GM12878 (cell line): ENCODE measurements around the gene ABHD2. TPM values are rescaled to one million over a fixed set of nuclear protein-coding genes. Genes with fewer than 3 reads are reported as not detected.

Experiments
- ATAC-seq: fragments of 200-7000 bp; cut with Tn5 transposase; 3 replicates; pipeline ENCODE4 v1.9.1; 2020; ENCODE audit warnings: mild to moderate bottlenecking, moderate library complexity
- BruUV-seq: library from RNA; stranded (reverse); fragments of 400-500 nt; replicated peaks from 2 replicates; lab custom pipeline; 2021; lab: Mats Ljungman, UMichigan
- CTCF ChIA-PET: fragments of 300-600 bp; sonication (Branson Sonifier 250); formaldehyde crosslinking; extraction: SDS; loops from one replicate; lab custom pipeline; 2021; ENCODE audit warnings: inconsistent platforms; lab: Yijun Ruan, JAX
- POLR2A ChIA-PET: fragments of 350-600 bp; formaldehyde crosslinking; extraction: SDS; loops from one replicate; lab custom pipeline; 2021; ENCODE audit warnings: inconsistent platforms; lab: Charles Lee
- RAD21 ChIA-PET: fragments of 300-600 bp; sonication (Branson Sonifier 250); formaldehyde crosslinking; loops from one replicate; lab custom pipeline; 2023; ENCODE audit warnings: antibody characterized with exemption; ENCODE audit not compliant: unreplicated experiment; lab: Charles Lee
- SMC1A ChIA-PET: fragments of 300-600 bp; sonication (Branson Sonifier 250); formaldehyde crosslinking; loops from one replicate; lab custom pipeline; 2023; ENCODE audit not compliant: unreplicated experiment, uncharacterized antibody; lab: Charles Lee
- DNase-seq: peaks from one replicate; pipeline ENCODE4 v3.0.0-alpha.2; 2011; ENCODE audit warnings: low read depth, low spot score
- FAIRE-seq: peaks from 3 replicates; lab custom pipeline; 2011; peaks lifted over from hg19 to GRCh38; lab: Jason Lieb, UNC
- H2AFZ ChIP-seq: 2 replicates; pipeline ENCODE4 v1.6.0; 2011; ENCODE audit warnings: low read depth, low read length, control low read depth; ENCODE audit not compliant: control insufficient read depth
- H3K27ac ChIP-seq: 2 replicates; pipeline ENCODE4 v1.5.1; 2011; ENCODE audit warnings: control low read depth; ENCODE audit not compliant: control insufficient read depth, insufficient read depth
- H3K27me3 ChIP-seq, 2 experiments: replicated peaks in 1 of 2; 2 replicates each; pipeline versions ENCODE4 v1.6.0 to v1.6.1; 2011; ENCODE audit warnings: low read length in 1 of 2; ENCODE audit not compliant: control insufficient read depth in 2 of 2, insufficient read depth in 2 of 2
- H3K36me3 ChIP-seq, 2 experiments: 2 replicates each; pipeline ENCODE4 v1.5.1; 2011; ENCODE audit warnings: low read length in 1 of 2; ENCODE audit not compliant: control insufficient read depth in 2 of 2, insufficient read depth in 2 of 2
- H3K4me1 ChIP-seq: 2 replicates; pipeline ENCODE4 v1.6.1; 2011; ENCODE audit warnings: mild to moderate bottlenecking, low read length, moderate library complexity, mixed read lengths; ENCODE audit not compliant: control insufficient read depth, insufficient read depth
- H3K4me2 ChIP-seq: 2 replicates; pipeline ENCODE4 v1.6.0; 2011; ENCODE audit warnings: control low read depth; ENCODE audit not compliant: control insufficient read depth, insufficient read depth
- H3K4me3 ChIP-seq: fragments of 200-600 bp; sonication (generic); 2 replicates; pipeline ENCODE4 v1.5.1; 2016
- H3K79me2 ChIP-seq: 2 replicates; pipeline ENCODE4 v1.6.0; 2011; ENCODE audit warnings: low read length; ENCODE audit not compliant: control insufficient read depth, insufficient read depth
- H3K9ac ChIP-seq: 2 replicates; pipeline ENCODE4 v1.8.0; 2011; ENCODE audit warnings: low read length, control low read depth, mixed read lengths; ENCODE audit not compliant: control insufficient read depth, insufficient read depth
- H3K9me3 ChIP-seq: replicated peaks from 3 replicates; pipeline ENCODE4 v1.5.1; 2011; ENCODE audit warnings: mild to moderate bottlenecking, low read length; ENCODE audit not compliant: control insufficient read depth, insufficient read depth
- H4K20me1 ChIP-seq: 2 replicates; pipeline ENCODE4 v1.6.0; 2011; ENCODE audit not compliant: control insufficient read depth, insufficient read depth
- EGR1 ChIP-seq, 2 experiments: IDR thresholded peaks; 1 replicate in 1 of 2; 2 replicates in 1 of 2; pipeline ENCODE4 v1.6.1; 2011 to 2012; ENCODE audit warnings: low read depth in 2 of 2, low read length in 2 of 2, borderline replicate concordance in 1 of 2, mild to moderate bottlenecking in 1 of 2, moderate library complexity in 1 of 2
- EP300 ChIP-seq, 2 experiments: fragments of 150-350 bp in 1 of 2; IDR thresholded peaks; 2 replicates each; pipeline ENCODE4 v1.6.1; 2011 to 2012; ENCODE audit warnings: low read depth in 2 of 2, low read length in 2 of 2, borderline replicate concordance in 1 of 2, improper control_type of control experiment in 1 of 2, inconsistent platforms in 1 of 2; ENCODE audit not compliant: control insufficient read depth in 1 of 2
- GABPA ChIP-seq: IDR thresholded peaks from 2 replicates; pipeline ENCODE4 v1.6.1; 2014; ENCODE audit warnings: antibody characterized with exemption, low read depth, mild to moderate bottlenecking, inconsistent platforms
- HDAC6 ChIP-seq: fragments of 200-600 bp; sonication (generic); IDR thresholded peaks from one replicate; pipeline ENCODE4 v1.8.0; 2017; ENCODE audit warnings: antibody characterized with exemption; ENCODE audit not compliant: unreplicated experiment
- IRF4 ChIP-seq: IDR thresholded peaks from 2 replicates; pipeline ENCODE4 v1.6.1; 2011; ENCODE audit warnings: low read depth, low read length
- MEF2B ChIP-seq: fragments of 450-650 bp; IDR thresholded peaks from 2 replicates; pipeline ENCODE4 v1.6.1; 2018; ENCODE audit warnings: mild to moderate bottlenecking, moderate library complexity; ENCODE audit not compliant: partially characterized antibody, poor library complexity, severe bottlenecking
- MYB ChIP-seq: fragments of 150-350 bp; IDR thresholded peaks from 2 replicates; pipeline ENCODE4 v1.6.1; 2014; ENCODE audit warnings: mild to moderate bottlenecking, low read depth, low read length, borderline replicate concordance
- NR2C1 ChIP-seq: fragments of 450-650 bp; IDR thresholded peaks from 2 replicates; pipeline ENCODE4 v1.6.1; 2017; ENCODE audit warnings: antibody characterized with exemption, mild to moderate bottlenecking, moderate library complexity
- RFX5 ChIP-seq: IDR thresholded peaks from 2 replicates; pipeline ENCODE4 v1.6.1; 2011; ENCODE audit warnings: low read depth, low read length, improper control_type of control experiment
- STAT3 ChIP-seq: IDR thresholded peaks from 2 replicates; pipeline ENCODE4 v1.6.1; 2011; ENCODE audit warnings: low read depth, low read length, improper control_type of control experiment
- SUZ12 ChIP-seq: fragments of 200-600 bp; sonication (generic); IDR thresholded peaks from one replicate; pipeline ENCODE4 v1.6.1; 2018; ENCODE audit warnings: antibody characterized with exemption, mild to moderate bottlenecking; ENCODE audit not compliant: unreplicated experiment
- ZNF217 ChIP-seq: fragments of 450-650 bp; IDR thresholded peaks from 2 replicates; pipeline ENCODE4 v1.6.1; 2017; ENCODE audit warnings: antibody characterized with exemption, mild to moderate bottlenecking
- ZNF274 ChIP-seq: IDR thresholded peaks from one replicate; pipeline ENCODE4 v1.8.0; 2011; ENCODE audit not compliant: insufficient read length, insufficient read depth
- ZNF622 ChIP-seq: fragments of 450-650 bp; IDR thresholded peaks from 2 replicates; pipeline ENCODE4 v1.6.1; 2017; ENCODE audit warnings: mild to moderate bottlenecking, inconsistent platforms
- WGBS: methylation state at CpG from one replicate; pipeline ENCODE4 v1.1.6; 2016; ENCODE audit warnings: low lambda C conversion rate; ENCODE audit not compliant: insufficient replicate concordance, insufficient coverage; ENCODE audit errors: missing lambda C conversion rate; 5-methylcytosine and 5-hydroxymethylcytosine counted together
- in situ Hi-C: fragments of 300-500 bp; cut with MboI; formaldehyde crosslinking; loops from 9 replicates; pipeline ENCODE4 v1.14.3; 2018; ENCODE audit warnings: mixed read lengths
- intact Hi-C: fragments of 100-400 bp; cut with micrococcal nuclease; formaldehyde crosslinking; loops from one replicate; pipeline ENCODE4 v1.14.2; 2022; ENCODE audit not compliant: unreplicated experiment
- polyA plus RNA-seq, 11 experiments: library from polyadenylated mRNA; depleted of rRNA in 4 of 11; unstranded in 6 of 11; stranded (reverse) in 5 of 11; fragments of >200 nt; fragmentation: Nextera tagmentation in 4 of 11; fragmentation: Illumina TruSeq in 1 of 11; extraction: Ambion mirVana in 4 of 11; extraction: Trizol in 1 of 11; gene quantifications; 1 replicate in 1 of 11; 2 replicates in 10 of 11; pipeline versions ENCODE4 v1.2.1 to v1.2.3, GENCODE V29; 2011 to 2016; ENCODE audit warnings: inconsistent platforms in 2 of 11, missing spikeins in 2 of 11, low read depth in 1 of 11
- total RNA-seq, 4 experiments: library from RNA; depleted of rRNA in 3 of 4; stranded (reverse); fragments of >200 nt in 3 of 4; fragmentation: Illumina TruSeq in 1 of 4; extraction: Trizol in 1 of 4; gene quantifications; 2 replicates each; pipeline versions ENCODE4 v1.2.1 to v1.2.3, GENCODE V29; 2013 to 2021
- TF ChIP-seq, protein P1 (sequence below): fragments of 150-350 bp; IDR thresholded peaks from 2 replicates; pipeline ENCODE4 v1.6.1; 2014; ENCODE audit warnings: mild to moderate bottlenecking, low read depth, low read length
- TF ChIP-seq, protein P2 (sequence below): fragments of 450-650 bp; IDR thresholded peaks from 2 replicates; pipeline ENCODE4 v1.6.1; 2017; ENCODE audit warnings: mild to moderate bottlenecking, low read depth, inconsistent platforms; ENCODE audit not compliant: poor library complexity, severe bottlenecking
- TF ChIP-seq, protein P3 (sequence below): fragments of 450-650 bp; IDR thresholded peaks from 2 replicates; pipeline ENCODE4 v1.6.1; 2017; ENCODE audit warnings: borderline replicate concordance
- TF ChIP-seq, protein P4 (sequence below): fragments of 450-650 bp; IDR thresholded peaks from 2 replicates; pipeline ENCODE4 v1.6.1; 2014; ENCODE audit warnings: mild to moderate bottlenecking
- TF ChIP-seq, protein P5 (sequence below): IDR thresholded peaks from 2 replicates; pipeline ENCODE4 v1.6.1; 2012; ENCODE audit warnings: low read depth, low read length, improper control_type of control experiment

Gene ABHD2
- total and polyA plus RNA-seq, 10 of the 15 experiments (the other 5 are each of a cell fraction or from before 2014, with no cell fraction given), result 1.2 to 33.6 (median 20.4) TPM

DNA sequence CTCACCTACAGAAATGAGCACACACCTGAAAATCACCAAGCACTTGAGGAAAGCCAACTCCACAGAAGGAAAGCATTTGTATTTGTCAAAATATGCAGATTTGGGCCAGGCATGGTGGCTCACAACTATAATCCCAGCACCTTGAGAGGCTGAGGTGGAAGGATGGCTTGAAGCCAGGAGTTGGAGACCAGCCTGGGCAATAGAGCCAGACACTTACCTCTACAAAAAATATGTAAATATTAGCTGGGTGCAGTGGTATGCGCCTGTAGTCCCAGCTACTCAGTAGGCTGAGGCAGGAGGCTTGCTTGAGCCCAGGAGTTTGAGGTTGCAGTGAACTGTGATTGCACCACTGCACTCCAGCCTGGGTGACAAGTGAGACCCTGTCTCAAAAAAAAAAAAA, 120.8 kb downstream of the ABHD2 start:
- ATAC-seq (no peak), FAIRE-seq (no peak), DNase-seq (no peak)
- Histone ChIP-seq H3K4me3 (no peak overlapping the region), H3K4me2 (no peak overlapping the region), H2AFZ (no peak overlapping the region), H3K27me3 (no peaks in the 10 kb centered on the region), H3K27ac (no peak overlapping the region), H3K36me3 (no peaks in the 10 kb centered on the region), H3K4me1 (no peaks in the 10 kb centered on the region), H3K79me2 (no peaks in the 10 kb centered on the region)
- ChIA-PET RAD21 (interaction anchor here (0.8 kb wide), 1 partner anchor 149 kb away, joined by 3 read pairs; no protein-coding TSS in a partner anchor), POLR2A (no interaction called here)
- BruUV-seq, result no TSS peak
- intact Hi-C loops, result loop anchor here (5.0 to 10.0 kb wide), 3 partner anchors 96 to 263 kb away; partner anchors contain the start of gene POLG
- TF ChIP-seq, protein P1, sequence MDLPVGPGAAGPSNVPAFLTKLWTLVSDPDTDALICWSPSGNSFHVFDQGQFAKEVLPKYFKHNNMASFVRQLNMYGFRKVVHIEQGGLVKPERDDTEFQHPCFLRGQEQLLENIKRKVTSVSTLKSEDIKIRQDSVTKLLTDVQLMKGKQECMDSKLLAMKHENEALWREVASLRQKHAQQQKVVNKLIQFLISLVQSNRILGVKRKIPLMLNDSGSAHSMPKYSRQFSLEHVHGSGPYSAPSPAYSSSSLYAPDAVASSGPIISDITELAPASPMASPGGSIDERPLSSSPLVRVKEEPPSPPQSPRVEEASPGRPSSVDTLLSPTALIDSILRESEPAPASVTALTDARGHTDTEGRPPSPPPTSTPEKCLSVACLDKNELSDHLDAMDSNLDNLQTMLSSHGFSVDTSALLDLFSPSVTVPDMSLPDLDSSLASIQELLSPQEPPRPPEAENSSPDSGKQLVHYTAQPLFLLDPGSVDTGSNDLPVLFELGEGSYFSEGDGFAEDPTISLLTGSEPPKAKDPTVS, result no peak
- TF ChIP-seq ZNF217 (no peak), ZNF274 (no peak), IRF4 (no peak), NR2C1 (no peak), RFX5 (no peak), STAT3 (no peak), ZNF622 (no peak), MYB (no peak), EP300 (IDR thresholded peaks at IDR 0.05; ENCODE audit: borderline replicate concordance in 1 of 2, control insufficient read depth in 1 of 2, low read depth in 2 of 2, low read length in 2 of 2) (no peak), MEF2B (no peak), HDAC6 (no peak), SUZ12 (no peak), GABPA (no peak), EGR1 (IDR thresholded peaks at IDR 0.05; ENCODE audit: borderline replicate concordance in 1 of 2, low read depth in 2 of 2, low read length in 2 of 2) (no peak)
- TF ChIP-seq, protein P2, sequence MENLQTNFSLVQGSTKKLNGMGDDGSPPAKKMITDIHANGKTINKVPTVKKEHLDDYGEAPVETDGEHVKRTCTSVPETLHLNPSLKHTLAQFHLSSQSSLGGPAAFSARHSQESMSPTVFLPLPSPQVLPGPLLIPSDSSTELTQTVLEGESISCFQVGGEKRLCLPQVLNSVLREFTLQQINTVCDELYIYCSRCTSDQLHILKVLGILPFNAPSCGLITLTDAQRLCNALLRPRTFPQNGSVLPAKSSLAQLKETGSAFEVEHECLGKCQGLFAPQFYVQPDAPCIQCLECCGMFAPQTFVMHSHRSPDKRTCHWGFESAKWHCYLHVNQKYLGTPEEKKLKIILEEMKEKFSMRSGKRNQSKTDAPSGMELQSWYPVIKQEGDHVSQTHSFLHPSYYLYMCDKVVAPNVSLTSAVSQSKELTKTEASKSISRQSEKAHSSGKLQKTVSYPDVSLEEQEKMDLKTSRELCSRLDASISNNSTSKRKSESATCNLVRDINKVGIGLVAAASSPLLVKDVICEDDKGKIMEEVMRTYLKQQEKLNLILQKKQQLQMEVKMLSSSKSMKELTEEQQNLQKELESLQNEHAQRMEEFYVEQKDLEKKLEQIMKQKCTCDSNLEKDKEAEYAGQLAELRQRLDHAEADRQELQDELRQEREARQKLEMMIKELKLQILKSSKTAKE, result no peak
- TF ChIP-seq, protein P3, sequence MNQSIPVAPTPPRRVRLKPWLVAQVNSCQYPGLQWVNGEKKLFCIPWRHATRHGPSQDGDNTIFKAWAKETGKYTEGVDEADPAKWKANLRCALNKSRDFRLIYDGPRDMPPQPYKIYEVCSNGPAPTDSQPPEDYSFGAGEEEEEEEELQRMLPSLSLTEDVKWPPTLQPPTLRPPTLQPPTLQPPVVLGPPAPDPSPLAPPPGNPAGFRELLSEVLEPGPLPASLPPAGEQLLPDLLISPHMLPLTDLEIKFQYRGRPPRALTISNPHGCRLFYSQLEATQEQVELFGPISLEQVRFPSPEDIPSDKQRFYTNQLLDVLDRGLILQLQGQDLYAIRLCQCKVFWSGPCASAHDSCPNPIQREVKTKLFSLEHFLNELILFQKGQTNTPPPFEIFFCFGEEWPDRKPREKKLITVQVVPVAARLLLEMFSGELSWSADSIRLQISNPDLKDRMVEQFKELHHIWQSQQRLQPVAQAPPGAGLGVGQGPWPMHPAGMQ, result no peak
- TF ChIP-seq, protein P4, sequence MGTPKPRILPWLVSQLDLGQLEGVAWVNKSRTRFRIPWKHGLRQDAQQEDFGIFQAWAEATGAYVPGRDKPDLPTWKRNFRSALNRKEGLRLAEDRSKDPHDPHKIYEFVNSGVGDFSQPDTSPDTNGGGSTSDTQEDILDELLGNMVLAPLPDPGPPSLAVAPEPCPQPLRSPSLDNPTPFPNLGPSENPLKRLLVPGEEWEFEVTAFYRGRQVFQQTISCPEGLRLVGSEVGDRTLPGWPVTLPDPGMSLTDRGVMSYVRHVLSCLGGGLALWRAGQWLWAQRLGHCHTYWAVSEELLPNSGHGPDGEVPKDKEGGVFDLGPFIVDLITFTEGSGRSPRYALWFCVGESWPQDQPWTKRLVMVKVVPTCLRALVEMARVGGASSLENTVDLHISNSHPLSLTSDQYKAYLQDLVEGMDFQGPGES, result no peak
- TF ChIP-seq, protein P5, sequence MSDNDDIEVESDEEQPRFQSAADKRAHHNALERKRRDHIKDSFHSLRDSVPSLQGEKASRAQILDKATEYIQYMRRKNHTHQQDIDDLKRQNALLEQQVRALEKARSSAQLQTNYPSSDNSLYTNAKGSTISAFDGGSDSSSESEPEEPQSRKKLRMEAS, result no peak
- TF ChIP-seq, all 136 proteins: peak for 0
- WGBS, result 57% methylated on average over 1 of the region's 1 CpG
- H3K9ac ChIP-seq, result no peak overlapping the region
- in situ Hi-C loops, result no loop called here
- H4K20me1 ChIP-seq, result no peaks in the 10 kb centered on the region
- SMC1A ChIA-PET, result interaction anchor here (0.6 kb wide), 1 partner anchor 115 kb away, joined by 3 read pairs; no protein-coding TSS in a partner anchor
- no peaks in the 10 kb centered on the region for H3K9me3 ChIP-seq
- CTCF ChIA-PET, result no interaction called here
